AG04449 (cell line): ENCODE measurements around the gene ARL17B.
A peak's percentile ranks its signal among the peaks of the same experiment; 100 is the strongest.
"Not testable (repeated sequence)": the region's sequence is repeated elsewhere in the genome, so short reads cannot be mapped to it uniquely, and the experiment has no call there.

Experiments
- CTCF ChIA-PET: fragments of 350-600 bp; formaldehyde crosslinking; extraction: SDS; loops from one replicate; lab custom pipeline; 2021; ENCODE audit warnings: antibody characterized with exemption; lab: Yijun Ruan, JAX
- POLR2A ChIA-PET: fragments of 400-600, 350-600 bp; formaldehyde crosslinking; extraction: SDS; loops from one replicate; lab custom pipeline; 2020; ENCODE audit warnings: antibody characterized with exemption, inconsistent platforms; lab: Yijun Ruan, JAX
- DNase-seq: peaks from one replicate; pipeline ENCODE4 v3.0.0-alpha.2; 2010; ENCODE audit warnings: low read depth, low spot score
- H3K4me3 ChIP-seq: 2 replicates; pipeline ENCODE4 v1.5.1; 2011; ENCODE audit warnings: low read depth, mild to moderate bottlenecking, control low read depth, low read length

Gene ARL17B

DNA sequence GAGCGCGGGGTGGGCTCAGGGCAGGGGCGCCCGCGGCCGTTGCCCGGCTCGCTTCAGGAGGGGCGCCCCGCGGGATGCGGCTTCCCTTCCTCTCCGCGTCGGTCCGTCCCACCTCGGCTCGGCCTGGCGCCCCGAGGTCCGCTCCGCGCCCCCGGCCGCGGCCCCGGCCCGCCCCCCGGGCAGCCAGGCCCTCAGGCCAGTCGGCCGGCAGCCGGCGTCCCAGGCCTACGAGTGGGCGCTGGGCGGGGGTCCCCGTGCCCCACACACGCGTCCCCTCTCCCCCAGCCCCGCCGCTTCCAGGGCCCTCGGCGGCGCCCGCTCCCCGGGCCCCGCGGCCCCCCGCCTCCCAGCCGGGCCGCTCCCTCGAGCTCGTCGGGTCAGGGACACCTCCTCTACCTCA is 136.7 kb downstream of the ARL17B start:
- H3K4me3 ChIP-seq = peak overlapping the region; percentile 46
- DNase-seq, CTCF ChIA-PET, POLR2A ChIA-PET: not testable (repeated sequence)
